Small intestine (tissue), 7 donors: ENCODE data around the gene LRRC3. TPM values are rescaled to one million over a fixed set of nuclear protein-coding genes. Genes with fewer than 3 reads are reported as not detected.

Experiments used
- DNase-seq, 2 donors: peaks; one replicate each; pipeline versions ENCODE4 v3.0.0 to v3.0.0-alpha.2; 2013
- FAIRE-seq: peaks from 2 replicates; lab custom pipeline; 2012; peaks lifted over from hg19 to GRCh38; lab: Jason Lieb, UNC
- H3K27ac ChIP-seq, 3 donors: one replicate each; pipeline ENCODE4 v1.5.1; 2013; ENCODE audit warnings: low read length in 2 of 3, mild to moderate bottlenecking in 2 of 3, control low read depth in 1 of 3, inconsistent platforms in 1 of 3, low read depth in 1 of 3, moderate library complexity in 1 of 3
- H3K27me3 ChIP-seq, 3 donors: one replicate each; pipeline ENCODE4 v1.6.1; 2013; ENCODE audit warnings: low read length in 3 of 3, inconsistent platforms in 1 of 3; ENCODE audit not compliant: control insufficient read depth in 3 of 3, insufficient read depth in 3 of 3
- H3K36me3 ChIP-seq, 3 donors: one replicate each; pipeline ENCODE4 v1.6.1; 2013; ENCODE audit warnings: low read length in 3 of 3, inconsistent platforms in 1 of 3, low read depth in 1 of 3, mild to moderate bottlenecking in 1 of 3, moderate library complexity in 1 of 3; ENCODE audit not compliant: control insufficient read depth in 3 of 3, insufficient read depth in 2 of 3
- H3K4me1 ChIP-seq, 3 donors: one replicate each; pipeline ENCODE4 v1.6.1; 2013; ENCODE audit warnings: low read length in 2 of 3, inconsistent platforms in 1 of 3, low read depth in 1 of 3, mild to moderate bottlenecking in 1 of 3, moderate library complexity in 1 of 3; ENCODE audit not compliant: control insufficient read depth in 3 of 3, insufficient read depth in 2 of 3
- H3K4me3 ChIP-seq, 3 donors: one replicate each; pipeline ENCODE4 v1.5.1; 2013; ENCODE audit warnings: low read length in 3 of 3, control low read depth in 1 of 3, inconsistent platforms in 1 of 3, low read depth in 1 of 3, mild to moderate bottlenecking in 1 of 3, moderate library complexity in 1 of 3
- H3K9me3 ChIP-seq, 2 donors: one replicate each; pipeline ENCODE4 v1.6.1; 2013; ENCODE audit warnings: low read depth in 1 of 2, low read length in 1 of 2; ENCODE audit not compliant: control insufficient read depth in 2 of 2, insufficient read depth in 1 of 2
- WGBS, 3 donors: extraction: QIAGEN DNeasy Blood & Tissue Kit; methylation state at CpG; one replicate each; pipeline ENCODE4 v1.1.7; 2013; 5-methylcytosine and 5-hydroxymethylcytosine counted together
- polyA plus RNA-seq, 4 donors: library from polyadenylated mRNA; stranded (reverse) in 3 of 4; unstranded in 1 of 4; fragments of 200-250 nt in 3 of 4; fragments of 120-200 nt in 1 of 4; gene quantifications; one replicate each; pipeline versions ENCODE4 v1.2.1 to v1.2.3, GENCODE V29; 2013
- donor health status: healthy with polysubstance abuse.
- donor health status: control.
- donor health status: control.
- donor health status: Bipolar disorder and iron deficiency.
- donor health status: healthy.

Gene LRRC3
- polyA plus RNA-seq, 4 donors: 0.22 to 17.3 (median 1.3) TPM

GRCh38 chr21:44434568-44434925 lies 20.8 kb upstream of the LRRC3 start:
- H3K36me3 ChIP-seq: no peaks in the 10 kb centered on the region
- peaks cover 0 to 4% of the 10 kb centered on the region in 2 donors for H3K9me3 ChIP-seq
- H3K4me3 ChIP-seq: no peak overlapping the region
- FAIRE-seq (no peak), DNase-seq (no peak)
- H3K27me3 ChIP-seq: no peaks in the 10 kb centered on the region
- WGBS, 3 donors: 77 to 84% (median 83%) methylated on average over 12 to 13 of the region's 13 CpGs
- H3K4me1 ChIP-seq: no peaks in the 10 kb centered on the region
- H3K27ac ChIP-seq: no peak overlapping the region

GRCh38 chr21:44434936-44435635 lies 20.2 kb upstream of the LRRC3 start:
- no peak for DNase-seq

GRCh38 chr21:44436111-44436611 lies 19.1 kb upstream of the LRRC3 start:
- no peak for FAIRE-seq
- no peak overlapping the region for H3K4me3 ChIP-seq
- no peaks in the 10 kb centered on the region for H3K4me1 ChIP-seq
- 82 to 91% (median 85%) methylated on average over 13 of the region's 13 CpGs for WGBS, 3 donors
- no peaks in the 10 kb centered on the region for H3K36me3 ChIP-seq
- H3K9me3 ChIP-seq: peaks cover 0 to 3% of the 10 kb centered on the region in 2 donors
- no peak for DNase-seq
- H3K27me3 ChIP-seq: no peaks in the 10 kb centered on the region
- H3K27ac ChIP-seq: no peak overlapping the region

More at GRCh38 chr21:44434936-44435635, 20.2 kb upstream of the LRRC3 start:
- Histone ChIP-seq H3K4me1 (no peaks in the 10 kb centered on the region), H3K36me3 (no peaks in the 10 kb centered on the region), H3K27me3 (no peaks in the 10 kb centered on the region), H3K4me3 (no peak overlapping the region), H3K27ac (no peak overlapping the region), H3K9me3 (peaks cover 0 to 4% of the 10 kb centered on the region in 2 donors)
- no peak for FAIRE-seq
- 84 to 86% (median 85%) methylated on average over 23 to 28 of the region's 28 CpGs for WGBS, 3 donors

- WGBS, 3 donors: 85 to 87% (median 86%) methylated on average over 18 of the region's 18 CpGs
- DNase-seq (no peak), FAIRE-seq (no peak)
- H3K27me3 ChIP-seq: no peaks in the 10 kb centered on the region
- H3K9me3 ChIP-seq: no peaks in the 10 kb centered on the region
- H3K4me3 ChIP-seq: no peak overlapping the region
- H3K27ac ChIP-seq: no peak overlapping the region
- H3K36me3 ChIP-seq: no peaks in the 10 kb centered on the region
- H3K4me1 ChIP-seq: no peaks in the 10 kb centered on the region
Observed at GRCh38 chr21:44436958-44437357, 18.4 kb upstream of the LRRC3 start.

- Histone ChIP-seq H3K4me3 (no peak overlapping the region), H3K27me3 (no peaks in the 10 kb centered on the region), H3K27ac (no peak overlapping the region), H3K36me3 (no peaks in the 10 kb centered on the region), H3K4me1 (no peaks in the 10 kb centered on the region), H3K9me3 (no peaks in the 10 kb centered on the region)
- FAIRE-seq (no peak), DNase-seq (no peak)
- WGBS, 3 donors: 63 to 79% (median 78%) methylated on average over 5 of the region's 5 CpGs
Observed at GRCh38 chr21:44437371-44437695, 18.0 kb upstream of the LRRC3 start.

GRCh38 chr21:44437696-44438431 lies 17.4 kb upstream of the LRRC3 start:
- H3K9me3 ChIP-seq: no peaks in the 10 kb centered on the region
- no peaks in the 10 kb centered on the region for H3K4me1 ChIP-seq
- 81 to 90% (median 84%) methylated on average over 19 of the region's 19 CpGs for WGBS, 3 donors
- DNase-seq: no peak
- no peak overlapping the region for H3K27ac ChIP-seq
- no peaks in the 10 kb centered on the region for H3K27me3 ChIP-seq
- FAIRE-seq: no peak
- H3K36me3 ChIP-seq: no peaks in the 10 kb centered on the region
- H3K4me3 ChIP-seq: no peak overlapping the region

GRCh38 chr21:44438531-44439210 lies 16.6 kb upstream of the LRRC3 start:
- Histone ChIP-seq H3K36me3 (no peaks in the 10 kb centered on the region), H3K27me3 (no peaks in the 10 kb centered on the region), H3K4me1 (no peaks in the 10 kb centered on the region), H3K9me3 (no peaks in the 10 kb centered on the region), H3K4me3 (no peak overlapping the region), H3K27ac (no peak overlapping the region)
- FAIRE-seq: no peak
- DNase-seq: peak in 1 of 2 donors; percentile 20
- 19 to 69% (median 34%) methylated on average over 23 to 34 of the region's 34 CpGs for WGBS, 3 donors

GRCh38 chr21:44439211-44439600 lies 16.1 kb upstream of the LRRC3 start:
- 50 to 75% (median 66%) methylated on average over 11 of the region's 11 CpGs for WGBS, 3 donors
- DNase-seq (no peak), FAIRE-seq (no peak)
- no peaks in the 10 kb centered on the region for H3K36me3 ChIP-seq
- H3K27ac ChIP-seq: no peak overlapping the region
- no peaks in the 10 kb centered on the region for H3K4me1 ChIP-seq
- H3K4me3 ChIP-seq: no peak overlapping the region
- H3K9me3 ChIP-seq: no peaks in the 10 kb centered on the region
- no peaks in the 10 kb centered on the region for H3K27me3 ChIP-seq
